NCI-H345 treated with DMSO at 0.1 percent for 48 hours (cell line): Measurements from ENCODE around the gene ADRA1B.

ENCODE experiments used
- DNase-seq: peaks from one replicate; lab custom pipeline; 2025; ENCODE audit not compliant: unreplicated experiment; lab: John Stamatoyannopoulos, UW

Gene ADRA1B

GRCh38 chr5:159901308-159901707 lies 15.0 kb upstream of the ADRA1B start:
- DNase-seq: no peak

DNA sequence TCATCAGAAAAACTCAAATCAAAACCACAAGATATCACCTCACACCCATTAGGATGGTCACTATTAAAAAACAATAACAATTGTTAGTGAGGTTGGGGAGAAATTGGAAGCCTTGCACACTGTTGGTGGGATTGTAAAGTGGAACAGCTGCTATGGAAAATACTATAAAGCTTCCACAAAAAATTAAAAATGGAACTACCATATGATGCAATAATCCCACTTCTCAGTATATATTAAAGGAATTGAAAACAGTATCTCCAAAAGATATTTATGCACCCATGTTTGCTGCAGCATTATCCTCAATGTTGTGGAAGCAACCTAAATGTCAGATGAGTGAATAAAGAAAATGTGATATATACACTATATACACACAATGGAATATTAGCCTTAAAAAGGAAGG lies 14.5 kb upstream of the ADRA1B start:
- DNase-seq: no peak

- DNase-seq: no peak
Observed at GRCh38 chr5:159902444-159903121, 13.7 kb upstream of the ADRA1B start.

GRCh38 chr5:159903131-159903530 lies 13.2 kb upstream of the ADRA1B start:
- DNase-seq: no peak

- DNase-seq: no peak
Observed at GRCh38 chr5:159904874-159905273, 11.4 kb upstream of the ADRA1B start.

DNA sequence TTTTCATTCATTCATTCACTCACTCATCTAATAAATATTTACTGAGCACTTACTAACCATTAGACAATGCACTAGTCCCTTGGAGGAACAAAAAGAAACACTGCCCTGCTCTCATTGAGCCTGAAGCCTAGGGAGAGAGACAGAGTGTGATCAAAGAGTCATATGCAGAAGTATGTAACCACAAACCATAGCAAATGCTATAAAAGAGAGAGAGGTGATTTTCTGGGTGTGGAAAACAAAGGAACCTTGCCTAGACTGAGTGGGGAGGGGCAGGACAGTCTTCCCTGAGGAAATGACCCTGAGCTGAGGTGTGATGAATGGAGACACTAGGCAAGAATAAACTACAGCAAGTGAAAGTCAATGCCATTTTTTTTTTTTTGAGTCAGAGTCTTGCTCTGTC lies 10.8 kb upstream of the ADRA1B start:
- DNase-seq: no peak

DNA sequence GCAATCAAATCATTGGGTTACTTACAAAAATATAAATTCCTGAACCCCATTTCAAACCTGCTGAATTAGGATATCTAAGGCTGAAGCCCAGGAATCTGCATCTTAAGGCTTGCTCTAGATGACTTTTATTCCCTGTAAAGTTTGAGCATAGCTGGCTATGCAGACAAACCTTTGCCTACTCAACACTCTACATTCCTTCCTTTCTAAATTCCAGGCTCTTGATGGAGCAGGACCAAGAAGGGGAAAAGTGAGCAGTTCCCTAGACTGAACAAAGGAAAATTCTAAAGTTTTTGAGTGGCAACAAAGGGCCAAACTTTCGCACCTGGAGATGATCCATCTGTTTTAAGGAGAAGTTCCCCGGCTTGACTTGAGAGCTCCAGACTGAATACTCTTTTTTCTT lies 9.8 kb upstream of the ADRA1B start:
- no peak for DNase-seq

- no peak for DNase-seq
Observed at GRCh38 chr5:159906943-159907342, 9.3 kb upstream of the ADRA1B start.

GRCh38 chr5:159907689-159908590 lies 8.3 kb upstream of the ADRA1B start:
- no peak for DNase-seq

DNA sequence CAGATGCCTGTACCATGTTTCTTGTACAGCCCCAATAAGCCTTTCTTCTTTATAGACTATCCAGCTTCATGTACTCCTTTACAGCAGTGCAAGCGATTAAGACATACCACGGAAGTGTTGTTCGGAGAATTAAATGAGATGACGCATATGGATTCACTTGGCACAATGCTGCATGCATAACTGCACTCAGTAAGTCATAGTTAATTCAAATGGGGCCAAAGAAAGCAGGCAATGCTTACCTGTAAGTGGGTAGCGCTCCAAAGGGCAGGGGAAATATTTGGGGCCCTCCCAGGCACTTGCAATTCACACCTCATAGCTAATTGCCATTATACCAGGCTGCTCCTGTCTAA lies 7.7 kb upstream of the ADRA1B start:
- DNase-seq: no peak

GRCh38 chr5:159909126-159909525 lies 7.2 kb upstream of the ADRA1B start:
- no peak for DNase-seq

- no peak for DNase-seq
Observed at GRCh38 chr5:159910207-159910842, 6.0 kb upstream of the ADRA1B start.

DNA sequence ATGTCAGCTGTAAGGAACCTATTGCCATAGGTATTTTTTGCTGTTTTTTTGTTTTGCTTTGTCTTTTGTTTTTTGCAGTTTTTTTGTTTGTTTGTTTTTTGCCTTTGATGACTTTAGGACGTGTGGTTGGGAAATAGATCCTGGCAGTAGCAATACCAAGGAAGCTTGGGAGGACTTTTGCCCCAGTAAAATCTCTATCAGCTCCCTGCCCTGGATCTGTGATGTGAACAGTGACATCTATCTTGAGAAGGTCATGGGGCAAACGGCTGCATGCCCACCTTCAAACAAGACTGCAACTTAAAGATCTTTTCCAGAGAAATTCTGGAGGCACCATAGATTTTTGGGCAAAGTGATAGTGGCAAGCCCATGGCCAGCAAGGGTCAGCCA lies 5.4 kb upstream of the ADRA1B start:
- DNase-seq: no peak

DNA sequence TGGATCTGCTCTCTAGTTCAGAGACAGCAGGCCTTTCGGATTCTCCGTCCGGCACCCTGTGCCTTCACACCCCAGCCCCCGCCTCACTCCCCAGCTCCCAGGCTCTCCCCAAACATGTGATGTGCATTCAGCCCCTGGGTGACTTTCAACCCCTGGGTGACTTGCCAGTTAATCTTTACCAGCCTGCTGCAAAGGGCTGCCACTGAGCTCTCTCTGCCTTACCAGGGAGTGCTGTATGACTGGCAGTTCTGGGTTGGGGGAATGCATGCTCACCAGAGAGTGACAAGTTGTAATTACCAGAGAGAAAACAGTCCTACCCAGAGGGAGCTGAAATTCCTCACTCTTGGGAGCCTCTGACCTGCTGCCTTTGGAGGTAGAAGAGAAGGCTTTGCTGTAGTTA lies 4.9 kb upstream of the ADRA1B start:
- no peak for DNase-seq

DNA sequence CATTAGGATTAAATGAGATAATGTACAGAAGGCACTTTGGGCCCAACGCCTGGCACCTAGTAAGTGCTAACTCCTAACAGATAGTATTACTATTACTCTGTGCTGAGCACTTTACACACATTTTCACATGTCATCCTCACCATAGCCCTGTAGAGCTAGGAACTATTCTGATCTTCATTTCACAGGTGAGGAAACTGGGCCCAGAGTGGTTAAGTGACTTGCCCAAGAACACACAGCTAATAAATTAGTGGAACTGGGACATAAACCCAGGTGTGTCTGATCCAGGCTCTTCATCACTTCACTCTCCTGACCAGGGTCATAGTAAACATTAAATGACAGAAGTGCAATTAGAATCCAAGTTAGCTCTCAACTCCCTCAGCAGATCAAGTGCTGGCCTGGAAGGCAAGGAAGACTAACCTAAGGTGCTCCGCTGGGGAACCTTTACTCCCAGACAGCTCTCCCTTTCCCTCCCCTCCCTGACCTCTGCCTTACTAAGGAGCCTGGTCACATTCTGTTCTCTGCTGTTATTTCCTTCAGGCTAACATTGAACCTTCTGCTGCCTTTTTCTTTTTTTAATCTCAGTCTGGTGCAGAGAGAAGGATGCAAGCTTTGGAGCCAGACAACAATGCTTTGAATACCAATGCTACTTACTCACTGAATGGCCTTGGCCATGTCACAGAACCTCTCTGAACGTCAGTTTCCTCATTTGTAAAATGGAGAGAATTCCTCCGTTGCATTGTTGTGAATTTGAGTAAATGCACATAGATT lies 4.1 kb upstream of the ADRA1B start:
- no peak for DNase-seq

DNA sequence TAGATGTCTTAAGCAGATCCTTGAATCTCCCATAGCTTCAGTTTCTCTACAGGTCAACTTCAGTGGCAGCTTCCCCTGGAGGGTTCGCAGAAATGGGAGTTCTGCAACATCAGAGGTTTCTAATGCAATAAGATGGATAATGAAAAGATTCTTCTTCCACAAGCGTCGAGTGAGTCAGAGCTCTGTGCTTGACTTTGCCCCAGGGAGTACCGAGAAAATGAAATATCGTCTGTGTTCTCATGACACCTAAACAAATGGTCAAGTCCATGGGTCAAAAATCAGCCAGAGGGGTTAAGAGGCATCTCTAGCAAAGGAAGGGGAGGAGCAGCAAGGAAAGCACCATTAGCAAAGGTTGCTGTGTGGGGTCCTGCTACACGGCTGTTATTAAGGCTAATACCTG lies 3.2 kb upstream of the ADRA1B start:
- no peak for DNase-seq

DNA sequence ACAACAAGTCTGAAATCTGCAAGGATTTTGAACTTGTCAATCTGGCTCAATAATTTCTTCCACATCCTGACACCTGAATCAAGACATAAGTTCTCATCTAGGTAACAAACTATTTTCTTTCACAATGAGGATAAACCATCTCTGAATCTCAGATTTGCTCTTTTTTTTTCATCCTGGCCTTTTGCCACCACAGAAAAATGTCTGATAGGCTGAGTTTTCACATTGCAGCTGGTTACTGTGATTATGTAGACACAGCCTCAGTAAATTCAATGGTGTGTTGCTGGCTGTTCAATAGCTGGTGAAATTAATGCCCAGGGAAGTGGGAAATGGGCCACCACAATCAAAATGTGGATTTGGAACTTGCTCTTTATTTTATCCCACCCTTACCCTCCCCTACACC lies 2.8 kb upstream of the ADRA1B start:
- no peak for DNase-seq

DNA sequence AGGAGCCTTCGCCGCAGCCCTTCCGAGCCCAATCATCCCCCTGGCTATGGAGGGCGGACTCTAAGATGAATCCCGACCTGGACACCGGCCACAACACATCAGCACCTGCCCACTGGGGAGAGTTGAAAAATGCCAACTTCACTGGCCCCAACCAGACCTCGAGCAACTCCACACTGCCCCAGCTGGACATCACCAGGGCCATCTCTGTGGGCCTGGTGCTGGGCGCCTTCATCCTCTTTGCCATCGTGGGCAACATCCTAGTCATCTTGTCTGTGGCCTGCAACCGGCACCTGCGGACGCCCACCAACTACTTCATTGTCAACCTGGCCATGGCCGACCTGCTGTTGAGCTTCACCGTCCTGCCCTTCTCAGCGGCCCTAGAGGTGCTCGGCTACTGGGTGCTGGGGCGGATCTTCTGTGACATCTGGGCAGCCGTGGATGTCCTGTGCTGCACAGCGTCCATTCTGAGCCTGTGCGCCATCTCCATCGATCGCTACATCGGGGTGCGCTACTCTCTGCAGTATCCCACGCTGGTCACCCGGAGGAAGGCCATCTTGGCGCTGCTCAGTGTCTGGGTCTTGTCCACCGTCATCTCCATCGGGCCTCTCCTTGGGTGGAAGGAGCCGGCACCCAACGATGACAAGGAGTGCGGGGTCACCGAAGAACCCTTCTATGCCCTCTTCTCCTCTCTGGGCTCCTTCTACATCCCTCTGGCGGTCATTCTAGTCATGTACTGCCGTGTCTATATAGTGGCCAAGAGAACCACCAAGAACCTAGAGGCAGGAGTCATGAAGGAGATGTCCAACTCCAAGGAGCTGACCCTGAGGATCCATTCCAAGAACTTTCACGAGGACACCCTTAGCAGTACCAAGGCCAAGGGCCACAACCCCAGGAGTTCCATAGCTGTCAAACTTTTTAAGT lies 819 bp downstream of the ADRA1B start:
- DNase-seq: no peak

GRCh38 chr5:159917994-159918393 lies 1.7 kb downstream of the ADRA1B start:
- no peak for DNase-seq

DNA sequence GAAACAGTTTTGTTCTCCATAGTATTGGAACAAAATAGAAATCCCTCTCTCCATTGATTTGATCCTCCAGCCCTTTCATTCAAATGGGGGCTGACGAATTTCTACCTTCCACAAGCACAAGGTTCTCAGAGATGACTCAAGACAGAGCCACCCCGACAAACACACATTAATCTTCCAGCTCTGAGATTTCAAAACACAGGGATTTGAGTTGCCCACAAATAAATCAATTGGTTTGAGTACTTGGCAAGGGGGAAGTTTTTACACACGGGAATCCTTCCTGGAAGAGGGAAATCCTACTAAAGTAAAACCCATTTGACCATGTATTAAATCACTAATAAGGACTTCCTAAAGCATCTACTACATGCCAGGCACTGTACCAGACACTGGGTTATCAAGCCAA lies 5.4 kb downstream of the ADRA1B start:
- DNase-seq: no peak
